ENCODE data around the gene P2RY14.
A peak's percentile ranks its signal among the peaks of the same experiment; 100 is the strongest.

Gene P2RY14
- 0.12 to 1.5 (median 0.94) reads per million in 4 donors for total RNA-seq

DNA sequence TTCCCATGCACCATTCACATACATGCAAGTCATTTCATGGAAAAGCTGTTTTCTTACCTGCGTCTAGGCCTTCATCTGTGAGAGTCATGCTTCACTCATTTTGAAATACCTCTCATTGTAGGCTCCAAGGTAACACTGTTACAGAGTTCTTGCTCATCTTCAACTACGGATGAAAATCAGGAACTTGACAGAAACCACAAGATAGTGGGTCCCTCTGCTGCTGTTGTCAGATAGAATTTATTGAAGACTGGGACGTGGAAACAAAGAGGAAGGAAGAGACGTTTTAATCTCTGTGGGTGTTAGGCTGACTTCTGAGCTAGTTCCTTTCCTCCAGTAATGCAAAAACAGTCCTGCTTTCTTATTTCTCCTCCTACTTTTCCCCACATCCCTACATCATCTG is at the start of gene P2RY14:
Gene P2RY14 (minus strand): TSS at position 313 of the 400 bp plus-strand sequence. CDS start 64,226 bp downstream, outside the sequence.
- peak in 1 of 5 donors; percentile 42 for DNase-seq

DNA sequence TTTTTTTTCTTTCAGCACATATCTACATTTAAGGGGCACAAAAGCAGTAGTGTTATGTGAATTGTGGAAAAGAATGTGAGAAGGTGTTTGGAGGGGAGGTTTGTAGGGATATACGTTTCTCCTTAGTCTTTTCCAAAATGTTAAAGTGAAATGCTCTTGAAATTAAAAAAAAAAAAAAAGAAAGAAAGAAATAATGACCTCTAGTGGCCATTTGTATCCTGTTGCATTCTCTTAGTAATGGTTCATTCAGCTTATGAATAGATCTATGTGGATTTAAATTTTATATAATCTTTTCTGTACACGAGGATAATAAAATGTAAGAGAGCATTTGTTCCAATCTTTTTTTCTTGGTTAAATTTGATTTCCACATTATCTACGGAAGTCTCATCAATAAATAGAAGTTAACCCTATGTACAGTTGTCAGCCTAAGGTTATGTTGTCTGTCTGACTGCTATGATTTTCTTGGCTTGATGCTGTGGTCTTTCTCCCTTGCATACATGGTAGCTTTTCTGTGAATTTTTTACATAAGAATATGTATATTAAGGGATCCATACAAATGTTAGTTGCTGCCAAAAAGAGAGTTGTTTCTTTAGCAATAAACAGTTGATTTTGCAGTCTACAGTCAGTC is 49.3 kb upstream of the P2RY14 start:
- no peak for DNase-seq

DNA sequence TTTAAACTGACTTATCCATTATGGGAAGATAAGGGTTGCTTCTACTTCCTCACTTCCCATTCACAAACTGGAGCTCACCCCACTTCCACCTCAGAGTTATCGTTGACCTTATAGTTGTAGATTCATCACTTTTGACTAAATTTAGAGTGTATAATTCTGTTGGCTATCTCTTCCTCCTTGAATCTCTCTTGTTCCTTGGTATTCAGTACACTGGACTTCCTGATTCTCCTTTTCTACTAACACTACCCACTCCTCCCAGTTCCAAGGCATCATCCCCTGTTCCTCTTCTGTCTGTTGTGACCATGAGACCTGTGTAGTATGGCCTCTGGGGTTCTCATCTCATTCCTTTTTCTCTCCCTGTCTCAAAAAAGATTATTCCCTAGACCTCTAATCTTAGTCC is 44.2 kb upstream of the P2RY14 start:
- DNase-seq, result no peak

DNA sequence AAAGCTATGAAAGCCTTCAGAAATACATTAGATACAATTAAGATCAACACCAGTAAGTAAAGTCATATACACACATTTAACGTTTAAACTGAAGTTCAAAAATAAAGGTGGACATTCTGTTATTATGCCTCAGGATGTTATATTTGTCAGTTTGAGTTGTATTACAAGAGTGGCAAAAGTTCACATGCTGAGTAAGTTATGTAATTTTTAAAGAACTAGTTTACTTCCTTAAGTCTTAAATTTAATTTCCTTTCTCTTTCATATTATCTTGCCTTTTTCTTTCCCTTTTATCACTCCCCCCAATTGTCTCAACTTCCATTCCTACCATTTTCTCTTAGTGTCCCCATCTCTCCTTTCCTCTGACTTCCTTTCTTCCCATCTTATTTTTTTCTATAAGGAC is 43.2 kb upstream of the P2RY14 start:
- no peak for DNase-seq

DNA sequence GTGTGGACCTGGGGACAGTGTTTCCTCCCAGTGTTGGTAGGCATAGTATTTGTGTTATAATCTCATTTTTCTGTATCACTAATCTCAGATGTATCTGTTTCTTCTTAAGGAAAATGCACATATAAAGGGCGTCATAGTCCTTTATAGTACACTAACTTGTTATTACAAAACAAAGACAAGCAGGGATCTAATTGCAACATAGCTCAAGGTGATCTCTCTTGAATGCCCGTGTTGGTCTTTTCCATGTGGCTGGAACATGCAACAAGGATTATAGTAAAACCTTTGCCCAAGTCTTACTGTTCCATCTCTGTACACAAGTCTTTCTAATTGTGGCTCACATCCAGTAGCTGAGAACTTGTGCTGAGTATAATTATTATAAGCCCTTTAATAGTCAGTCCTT is 41.8 kb upstream of the P2RY14 start:
- DNase-seq, result no peak

DNA sequence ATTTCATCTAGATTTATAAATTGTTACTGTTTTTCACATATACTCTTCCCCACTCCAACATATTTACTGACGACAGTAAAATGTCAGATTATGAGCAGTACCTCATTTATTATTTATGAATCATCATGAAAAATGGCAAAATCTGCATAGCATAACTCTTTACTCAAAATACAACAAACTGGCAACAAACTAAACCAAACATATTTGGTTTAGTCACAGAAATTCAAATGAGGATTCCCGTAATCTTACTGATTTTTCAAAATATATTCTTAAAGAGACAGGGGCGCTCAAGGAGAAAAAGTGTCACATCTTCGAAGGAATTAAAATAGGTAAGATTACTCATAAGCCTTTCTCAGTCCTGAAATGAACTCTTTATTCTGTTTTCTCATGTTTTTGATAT is 41.3 kb upstream of the P2RY14 start:
- no peak for DNase-seq

DNA sequence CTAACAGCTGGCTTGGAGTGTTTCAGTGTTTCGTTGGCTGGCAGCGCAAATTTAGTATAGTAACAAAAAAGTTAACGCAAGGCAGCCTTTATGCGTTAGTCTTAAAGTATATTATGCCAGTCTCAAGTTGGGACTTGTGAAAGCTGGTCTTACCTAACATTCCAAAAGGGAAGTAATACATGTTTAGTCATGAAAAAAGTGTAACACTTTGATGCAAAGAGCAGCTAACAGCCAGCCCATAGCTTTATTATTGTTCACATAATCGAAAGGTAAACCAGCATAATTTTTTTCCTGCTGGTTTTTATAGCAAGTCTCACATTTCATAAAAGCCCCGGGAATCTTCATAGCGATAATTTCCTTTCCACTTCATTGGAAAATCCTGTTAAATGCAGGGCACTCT is 40.6 kb upstream of the P2RY14 start:
- DNase-seq, result no peak

DNA sequence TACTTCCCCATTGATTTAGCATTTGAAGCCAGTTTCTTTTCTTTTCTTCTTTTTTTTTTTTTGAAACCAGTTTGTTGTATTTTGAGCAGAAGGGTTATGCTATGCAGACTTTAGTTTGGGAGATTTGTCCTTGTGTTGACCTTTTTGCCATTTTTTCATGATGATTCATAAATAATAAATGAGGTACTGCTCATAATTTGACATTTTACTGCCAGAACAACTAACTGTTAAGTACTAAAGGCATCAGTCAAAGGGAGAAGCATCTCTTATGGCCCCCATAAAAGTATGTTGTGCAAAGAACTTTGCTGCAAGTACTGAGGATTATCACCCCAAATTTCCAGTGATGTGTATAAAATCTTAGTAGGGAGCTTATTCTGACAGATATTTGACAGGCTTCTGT is 40.0 kb upstream of the P2RY14 start:
- no peak for DNase-seq

DNA sequence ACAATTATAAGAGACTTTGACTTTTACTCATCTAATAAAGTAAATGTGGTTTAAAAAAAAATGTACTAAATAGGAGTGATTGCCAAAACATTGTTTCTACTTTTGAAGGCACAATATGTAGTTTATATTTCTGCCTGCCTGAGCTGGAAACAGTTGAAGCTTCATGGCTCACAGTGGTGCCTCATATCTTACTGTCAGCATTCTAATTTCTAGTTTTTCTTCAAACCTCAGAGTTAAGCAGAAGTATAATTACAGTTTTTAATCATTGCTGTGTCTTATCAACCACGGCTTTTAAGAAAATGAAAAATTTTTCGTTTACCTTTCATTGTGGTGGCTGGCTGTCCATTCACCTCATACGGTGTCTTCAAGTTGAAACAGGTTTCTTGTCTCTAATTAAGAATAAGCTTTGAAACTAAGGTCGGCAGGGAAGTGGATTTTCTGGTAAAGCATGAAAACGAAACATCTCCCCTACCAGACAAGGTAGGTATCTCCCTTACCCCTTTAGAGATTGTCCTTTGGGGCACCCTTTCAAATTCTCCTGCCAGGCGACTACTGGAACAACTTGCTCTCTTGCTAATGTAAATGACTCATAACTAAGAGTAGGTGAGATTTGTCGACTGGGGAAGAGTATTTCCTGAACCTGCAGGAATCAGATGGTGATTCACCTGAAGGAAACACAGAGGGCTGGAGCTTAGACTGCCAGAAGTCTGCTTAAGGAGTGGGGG is 38.1 kb upstream of the P2RY14 start, which contains the start of gene GPR87:
Gene GPR87 (minus strand): TSS at position 554 of the 725 bp plus-strand sequence. CDS start 16,720 bp downstream, outside the sequence.
- peak in 1 of 5 donors; percentile 33 for DNase-seq

DNA sequence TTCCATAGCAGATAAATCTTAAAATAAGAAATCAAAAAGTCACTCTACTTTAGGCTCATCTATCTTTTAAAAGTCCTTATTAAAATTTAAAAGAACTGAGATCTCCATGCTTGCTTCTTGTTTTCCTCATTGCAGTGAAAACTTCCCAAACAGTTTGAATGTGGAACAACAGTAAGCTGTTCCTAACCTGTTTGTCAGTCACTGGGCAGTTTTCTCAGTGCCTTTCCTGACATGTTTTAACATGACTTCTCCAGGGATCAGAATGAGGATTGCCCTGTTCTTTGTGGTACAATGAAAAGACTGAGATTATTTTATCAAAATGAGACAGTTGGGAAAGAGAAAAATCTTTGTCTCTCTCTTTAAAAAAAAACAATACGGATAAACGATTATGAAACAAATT is 37.5 kb upstream of the P2RY14 start:
- DNase-seq, result no peak

DNA sequence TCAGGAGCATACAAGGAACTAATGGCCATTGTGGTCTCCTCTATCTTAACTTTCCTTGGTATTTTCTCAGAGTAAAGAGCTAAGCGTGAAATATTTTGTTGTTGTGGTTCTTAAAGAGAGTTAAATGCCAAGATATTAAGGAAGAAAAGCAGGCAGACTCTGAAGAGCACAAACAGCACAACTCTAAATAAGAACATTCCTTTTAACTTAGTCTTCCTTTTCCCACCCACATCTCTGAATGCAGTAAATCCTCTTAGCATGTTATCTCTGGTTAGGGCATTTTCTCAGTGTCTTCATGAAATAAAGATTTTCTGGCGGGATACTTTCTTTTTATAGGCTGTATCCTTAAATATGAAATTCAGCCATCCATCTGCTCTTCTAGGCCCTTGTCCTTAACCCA is 36.8 kb upstream of the P2RY14 start:
- DNase-seq, result no peak

DNA sequence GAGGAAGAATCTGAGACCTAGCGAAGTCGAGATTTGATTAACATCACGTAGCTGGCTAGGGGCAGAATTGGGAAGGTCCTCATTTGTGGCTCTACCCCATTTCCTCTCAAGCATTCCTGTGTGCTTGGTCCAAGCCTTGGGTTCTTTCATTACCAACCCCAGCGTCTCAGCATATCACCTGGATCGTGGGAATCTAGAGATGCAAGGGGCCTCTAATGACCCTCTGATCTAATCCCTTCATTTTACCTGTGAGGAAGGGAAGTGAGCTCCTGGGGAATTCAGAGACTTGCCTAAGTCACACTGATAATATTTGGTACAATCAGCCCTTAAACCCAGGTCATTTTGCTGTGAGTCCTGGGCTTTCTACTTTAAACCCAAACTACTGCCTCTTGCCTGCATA is 36.3 kb upstream of the P2RY14 start:
- DNase-seq, result no peak

DNA sequence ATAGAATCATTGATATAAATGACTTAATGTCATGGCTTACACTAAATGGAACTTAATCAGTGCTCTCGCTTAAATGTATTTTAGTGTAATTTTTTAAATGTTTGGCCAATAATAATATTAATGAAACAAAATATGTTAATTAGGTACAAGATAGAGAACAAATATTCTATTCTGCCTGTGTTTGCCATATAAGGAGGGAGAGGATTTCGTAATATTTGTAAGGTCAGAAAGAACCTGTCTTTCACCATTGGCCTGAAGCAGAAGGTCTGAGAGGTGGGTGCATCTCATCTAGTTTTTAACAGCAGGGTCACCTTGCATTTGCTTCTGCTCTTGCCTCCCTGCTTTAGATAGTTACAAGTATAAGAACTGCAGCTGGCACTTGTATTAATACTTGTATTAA is 35.8 kb upstream of the P2RY14 start:
- no peak for DNase-seq

DNA sequence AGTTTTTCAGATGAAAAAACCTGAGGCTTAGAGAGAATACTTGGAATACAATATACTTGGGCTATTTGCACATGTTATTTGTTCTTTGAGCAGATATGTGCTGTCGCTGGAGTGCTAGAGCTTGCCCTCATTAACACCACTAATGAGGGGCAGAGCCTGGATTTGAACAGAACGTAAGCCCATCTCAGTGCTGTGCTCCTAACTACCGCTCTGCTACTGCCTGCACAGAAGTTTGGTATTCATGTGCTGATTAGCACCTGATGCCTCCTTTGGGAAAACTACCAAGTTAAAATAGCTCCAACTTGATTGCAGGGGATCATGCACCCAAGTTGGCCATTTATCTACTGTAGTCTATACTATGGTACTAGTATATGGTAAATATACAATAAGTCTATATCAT is 34.6 kb upstream of the P2RY14 start:
- no peak for DNase-seq

DNA sequence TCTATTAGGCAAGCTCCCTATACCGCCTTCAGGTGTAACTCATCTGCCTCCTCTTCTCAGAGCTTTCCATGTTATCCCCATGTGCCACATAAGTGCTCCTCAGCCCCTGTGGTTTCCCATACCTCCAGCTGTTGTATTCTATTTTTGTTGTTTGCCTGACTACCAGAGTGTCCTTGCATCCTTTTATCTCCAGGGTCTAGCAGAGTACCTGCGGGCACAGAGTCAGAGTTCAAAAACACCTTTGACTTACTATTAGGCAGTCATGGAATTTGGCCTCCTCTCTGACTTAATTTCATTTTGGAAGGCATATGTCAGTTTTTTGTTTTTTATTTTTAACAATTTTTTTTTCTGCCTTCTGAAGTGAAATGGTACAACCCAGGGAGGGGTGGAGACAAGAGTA is 31.2 kb upstream of the P2RY14 start:
- no peak for DNase-seq

DNA sequence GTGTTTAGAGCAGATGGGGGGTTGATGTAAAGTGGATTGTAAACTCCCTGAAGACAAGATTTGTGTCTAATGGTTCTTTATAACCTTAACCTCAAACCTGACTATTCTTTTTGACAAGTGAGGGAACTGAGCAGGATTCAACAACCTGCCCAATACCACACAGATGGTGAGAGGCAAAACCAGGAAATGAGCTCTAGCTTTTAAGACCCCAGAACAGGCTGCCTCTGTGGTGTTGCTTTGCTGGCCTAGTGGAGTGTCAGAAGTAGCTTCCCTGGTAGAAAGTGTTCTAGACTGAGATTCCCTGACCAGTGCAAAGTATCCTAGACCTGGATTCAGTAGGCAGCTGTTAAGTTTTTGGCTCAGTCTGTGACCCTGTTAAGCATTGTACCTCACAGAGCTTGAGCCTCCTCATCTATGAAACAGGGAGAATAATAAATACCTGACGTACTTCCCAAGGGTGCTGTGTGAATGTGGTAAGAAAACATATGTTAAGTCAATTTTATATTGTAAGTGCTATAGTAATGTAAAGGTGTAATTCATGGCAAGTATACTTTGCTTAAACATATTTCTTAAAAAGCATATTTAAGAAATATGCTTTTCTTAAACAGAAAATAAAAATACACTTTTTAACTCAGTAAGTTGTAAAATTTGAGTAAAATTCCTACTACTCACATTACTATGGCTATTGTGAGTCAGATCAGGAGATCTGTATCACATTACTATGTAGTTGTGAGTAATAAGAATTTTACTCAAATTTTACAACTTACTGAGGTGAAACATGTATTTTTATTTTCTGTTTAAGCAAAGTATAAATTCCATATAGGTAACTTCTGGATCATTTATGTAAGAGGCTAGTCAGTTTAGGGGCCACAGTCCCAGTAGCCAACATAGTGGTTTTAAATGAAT is 29.5 kb upstream of the P2RY14 start:
- DNase-seq, result no peak

DNA sequence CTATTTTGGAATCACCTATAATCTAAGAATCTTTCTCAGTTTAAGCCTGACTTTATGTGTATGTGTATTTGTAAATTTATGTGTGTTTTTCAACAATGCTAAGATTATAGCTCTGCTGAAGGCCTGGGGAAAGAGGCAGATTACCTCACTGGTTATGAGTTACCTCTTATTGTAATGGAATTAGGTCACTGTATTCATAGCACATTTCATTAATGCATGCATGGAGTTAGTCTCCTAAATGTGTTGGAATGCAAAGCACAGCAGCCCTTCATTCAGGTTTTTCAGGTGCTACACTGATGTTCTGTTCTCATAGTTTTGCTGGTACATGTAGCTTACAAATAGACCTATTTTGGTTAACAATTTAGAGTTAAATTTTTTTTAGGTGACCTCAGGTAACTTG is 28.8 kb upstream of the P2RY14 start:
- DNase-seq, result no peak

DNA sequence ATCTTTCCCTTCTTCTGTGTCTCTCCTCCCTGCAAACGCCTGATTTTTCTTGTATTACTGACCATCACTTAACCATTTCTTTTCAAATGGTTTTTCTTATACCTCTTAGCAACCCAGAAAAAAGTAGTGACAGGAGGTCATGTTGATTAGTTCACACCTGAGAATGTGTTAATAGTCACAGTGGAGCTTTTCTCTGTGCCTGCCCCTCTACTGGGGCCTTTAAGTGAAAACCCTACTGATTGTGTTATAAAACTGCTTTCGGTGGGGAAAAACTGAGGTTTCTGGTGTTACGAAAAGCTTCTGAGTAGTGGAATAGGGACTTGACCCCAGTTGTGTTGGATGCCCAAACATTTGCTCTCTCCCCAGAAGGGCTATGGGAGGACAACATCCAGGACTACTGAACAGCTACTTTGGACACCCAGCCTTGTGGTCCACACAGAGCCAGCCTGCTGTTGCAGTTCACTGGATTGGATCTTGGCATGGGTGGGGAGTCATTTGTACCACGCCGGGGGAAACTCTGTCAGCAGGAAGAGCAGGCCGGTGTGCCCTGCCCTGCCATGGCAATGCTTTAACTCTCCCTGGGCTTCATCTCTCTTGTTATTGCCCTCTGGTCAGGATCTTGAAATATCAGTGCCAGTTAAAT is 27.9 kb upstream of the P2RY14 start:
- no peak for DNase-seq

DNA sequence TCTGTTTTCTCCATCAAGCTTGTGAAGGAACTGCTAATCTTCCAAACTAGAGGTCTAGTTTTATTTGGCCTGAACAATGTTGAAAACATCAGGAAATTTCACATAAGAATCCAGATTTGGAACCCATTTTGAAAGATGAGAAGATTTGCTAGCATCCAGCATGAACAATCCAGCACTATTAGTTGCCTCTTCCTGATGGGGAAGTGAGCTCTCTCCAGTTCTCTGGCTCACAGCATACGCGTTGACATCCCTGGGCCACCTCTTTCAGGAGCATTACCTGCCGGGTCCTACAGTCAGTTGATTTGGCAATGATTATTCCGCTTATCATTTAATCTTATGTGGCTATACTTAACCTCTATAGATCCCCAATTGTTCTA is 27.4 kb upstream of the P2RY14 start:
- DNase-seq, result no peak

DNA sequence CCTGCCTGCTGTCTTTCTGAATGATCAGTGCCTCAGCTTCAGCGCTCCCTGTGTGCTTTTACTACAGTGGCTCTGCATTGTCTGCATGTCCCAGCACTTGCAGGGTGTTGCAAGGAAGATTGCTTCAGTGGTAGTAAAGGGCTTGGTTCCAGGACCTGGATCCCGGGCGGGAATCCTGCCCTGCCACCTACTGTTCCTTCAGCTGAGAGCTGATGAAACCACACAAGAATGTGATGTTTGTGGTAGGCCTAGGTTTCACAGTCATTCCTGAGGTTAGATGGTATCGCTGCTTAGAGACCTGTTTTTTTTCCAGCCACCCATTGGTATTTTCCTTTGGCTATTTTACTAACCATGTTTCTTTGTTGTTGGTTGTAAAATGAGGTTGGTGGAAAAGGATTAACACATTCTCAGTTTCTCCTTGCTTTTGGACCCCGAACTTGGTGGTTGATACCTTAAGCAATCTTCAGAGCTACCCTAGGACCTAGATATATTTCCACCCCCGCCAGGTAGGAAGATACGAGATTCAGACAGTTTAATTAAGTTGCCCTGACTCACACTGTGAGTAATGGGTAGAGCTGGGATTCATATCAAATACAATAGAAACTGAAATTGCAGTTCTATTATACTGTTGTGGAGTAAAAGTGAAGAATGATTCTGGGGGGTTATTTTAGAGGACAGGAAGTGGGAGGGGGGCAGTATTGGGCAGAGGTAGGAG is 26.9 kb upstream of the P2RY14 start:
- DNase-seq, result peak in 1 of 5 donors; percentile 20

DNA sequence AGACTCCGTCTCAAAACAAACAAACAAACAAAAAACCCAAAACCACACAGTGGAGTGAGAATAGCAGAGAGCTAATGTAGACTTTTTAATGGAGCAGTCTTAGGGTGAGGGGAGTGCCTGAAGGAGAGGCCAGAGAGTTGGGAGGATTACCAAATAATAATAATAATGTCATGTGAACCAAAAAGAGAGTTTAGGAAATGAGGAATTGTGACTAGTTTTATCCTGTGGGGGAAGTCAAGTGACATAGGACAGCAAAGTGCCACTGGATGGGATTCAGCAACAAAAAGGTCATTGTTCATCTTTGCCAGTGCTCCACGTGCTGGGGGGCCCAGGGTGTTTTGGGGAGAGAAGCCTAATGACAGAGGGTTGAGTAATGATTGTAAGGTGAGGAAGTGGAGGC is 25.4 kb upstream of the P2RY14 start:
- no peak for DNase-seq

DNA sequence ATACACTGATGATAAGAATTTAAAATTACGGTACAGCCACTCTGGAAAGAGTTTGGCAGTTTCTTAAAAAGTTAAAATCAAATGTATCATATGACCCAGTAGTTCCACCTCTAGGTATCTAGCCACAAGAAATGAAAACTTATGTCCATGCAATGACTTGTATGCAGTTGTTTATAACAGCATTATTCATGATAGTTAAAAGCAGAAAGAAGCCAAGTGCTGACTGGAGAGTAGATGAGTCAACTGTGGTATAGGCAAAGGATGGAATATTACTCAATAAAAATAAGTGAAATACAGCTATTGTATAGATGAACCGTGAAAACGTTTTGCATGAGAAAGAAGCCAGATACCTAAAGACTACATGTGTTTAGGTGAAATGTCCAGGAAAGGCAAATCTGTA is 23.4 kb upstream of the P2RY14 start:
- DNase-seq, result no peak
